TTC549 (cell line): ENCODE data around the gene OVOL2.
"Not testable (repeated sequence)": the region's sequence is repeated elsewhere in the genome, so short reads cannot be mapped to it uniquely, and the experiment has no call there.

ENCODE experiments used
- FAIRE-seq: peaks from 2 replicates; lab custom pipeline; 2012; peaks lifted over from hg19 to GRCh38; lab: Jason Lieb, UNC

The OVOL2 gene

GRCh38 chr20:18057101-18057993, at the start of gene OVOL2:
OVOL2 (minus strand) TSS chr20:18057916; CDS start chr20:18057634, 282 bp downstream.
- FAIRE-seq, result no peak

GRCh38 chr20:18103497-18103896, 45.8 kb upstream of the OVOL2 start:
- no peak for FAIRE-seq

- no peak for FAIRE-seq
Observed at GRCh38 chr20:18101125-18101810, 43.6 kb upstream of the OVOL2 start.

- FAIRE-seq, result not testable (repeated sequence)
Observed at GRCh38 chr20:18100569-18100968, 42.9 kb upstream of the OVOL2 start.

- FAIRE-seq, result no peak
Observed at GRCh38 chr20:18094191-18094590, 36.5 kb upstream of the OVOL2 start.

GRCh38 chr20:18093388-18093787, 35.7 kb upstream of the OVOL2 start:
- FAIRE-seq, result no peak

GRCh38 chr20:18092890-18093289, 35.2 kb upstream of the OVOL2 start:
- FAIRE-seq, result no peak

- FAIRE-seq, result no peak
Observed at GRCh38 chr20:18091623-18092022, 33.9 kb upstream of the OVOL2 start.

GRCh38 chr20:18090477-18090876, 32.8 kb upstream of the OVOL2 start:
- FAIRE-seq, result no peak

- FAIRE-seq, result no peak
Observed at GRCh38 chr20:18090044-18090443, 32.3 kb upstream of the OVOL2 start.

- not testable (repeated sequence) for FAIRE-seq
Observed at GRCh38 chr20:18088841-18089240, 31.1 kb upstream of the OVOL2 start.

- FAIRE-seq, result not testable (repeated sequence)
Observed at GRCh38 chr20:18088298-18088697, 30.6 kb upstream of the OVOL2 start.

GRCh38 chr20:18087054-18087453, 29.3 kb upstream of the OVOL2 start:
- no peak for FAIRE-seq

- FAIRE-seq, result not testable (repeated sequence)
Observed at GRCh38 chr20:18080836-18081235, 23.1 kb upstream of the OVOL2 start.

- no peak for FAIRE-seq
Observed at GRCh38 chr20:18079756-18080353, 22.1 kb upstream of the OVOL2 start.

GRCh38 chr20:18077157-18077556, 19.4 kb upstream of the OVOL2 start:
- FAIRE-seq, result no peak

GRCh38 chr20:18072532-18072931, 14.8 kb upstream of the OVOL2 start:
- no peak for FAIRE-seq

- FAIRE-seq, result no peak
Observed at GRCh38 chr20:18066421-18067333, 9.0 kb upstream of the OVOL2 start.

- FAIRE-seq, result no peak
Observed at GRCh38 chr20:18063676-18064075, 6.0 kb upstream of the OVOL2 start.

- no peak for FAIRE-seq
Observed at GRCh38 chr20:18059603-18060002, 1.9 kb upstream of the OVOL2 start.

- no peak for FAIRE-seq
Observed at GRCh38 chr20:18058661-18059467, 1.1 kb upstream of the OVOL2 start.
